Myocyte (in vitro differentiated cells): ENCODE measurements around the gene TIRAP. TPM values are rescaled to one million over a fixed set of nuclear protein-coding genes. Genes with fewer than 3 reads are reported as not detected.
"Not testable (repeated sequence)": the region's sequence is repeated elsewhere in the genome, so short reads cannot be mapped to it uniquely, and the experiment has no call there.

Experiments
- DNase-seq: peaks from one replicate; pipeline ENCODE4 v3.0.0-alpha.2; 2012; ENCODE audit warnings: low read depth
- polyA plus RNA-seq: library from polyadenylated mRNA; unstranded; fragments of >200 nt; gene quantifications from one replicate; pipeline ENCODE4 v1.2.1, GENCODE V29; 2012; ENCODE audit warnings: missing spikeins
- total RNA-seq: library from RNA; depleted of rRNA; stranded (reverse); fragments of >200 nt; gene quantifications from 2 replicates; pipeline ENCODE4 v1.2.3, GENCODE V29; 2014

TIRAP gene, protein sequence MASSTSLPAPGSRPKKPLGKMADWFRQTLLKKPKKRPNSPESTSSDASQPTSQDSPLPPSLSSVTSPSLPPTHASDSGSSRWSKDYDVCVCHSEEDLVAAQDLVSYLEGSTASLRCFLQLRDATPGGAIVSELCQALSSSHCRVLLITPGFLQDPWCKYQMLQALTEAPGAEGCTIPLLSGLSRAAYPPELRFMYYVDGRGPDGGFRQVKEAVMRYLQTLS
- total RNA-seq, result 3.7 and 3.9 TPM in 2 replicates
- 5.6 TPM for polyA plus RNA-seq

DNA sequence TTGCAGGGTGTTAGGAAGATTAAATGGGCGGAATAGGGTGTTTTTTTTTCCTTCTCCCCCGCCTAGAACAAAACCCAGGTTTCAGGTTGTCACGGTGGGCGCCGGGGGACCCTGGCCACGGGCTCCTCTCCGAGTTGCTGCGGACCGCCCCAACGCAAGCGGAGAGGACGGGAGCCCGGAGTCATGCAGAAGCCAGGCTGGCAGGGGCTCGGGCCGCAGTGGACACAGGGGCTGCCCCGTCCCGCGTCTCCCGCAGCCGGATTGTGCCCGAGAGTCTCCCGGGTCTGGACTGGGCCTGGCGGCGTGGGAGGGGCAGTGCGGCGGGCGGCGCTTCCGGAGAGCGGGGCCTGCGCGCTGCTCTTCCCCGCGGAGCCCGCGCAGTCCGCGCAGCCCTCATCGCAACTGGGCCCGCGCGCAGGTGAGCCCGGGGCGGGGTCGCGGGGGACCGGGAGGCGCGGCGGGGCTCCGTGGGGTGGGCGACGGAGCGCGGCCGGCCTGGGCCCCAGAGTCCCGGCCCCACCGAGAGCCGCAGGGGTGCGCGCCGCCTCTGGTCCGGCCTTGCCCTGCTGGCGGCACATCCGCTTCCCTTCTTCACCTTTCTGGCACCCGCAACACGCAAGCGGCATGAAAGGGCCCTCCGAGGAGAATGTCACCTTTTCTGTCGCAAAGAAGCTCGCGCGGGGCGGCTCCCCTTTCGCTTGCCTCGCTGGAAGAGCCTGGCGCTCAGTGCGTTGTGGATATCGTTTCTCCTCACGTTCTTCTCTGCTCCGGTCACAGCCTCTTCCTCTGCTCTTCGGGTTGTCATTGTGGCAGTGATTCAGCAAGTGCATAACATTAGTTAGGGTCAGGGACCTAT is at the start of gene TIRAP:
TSS of gene TIRAP (plus strand) at position 358 of the 856 bp plus-strand sequence. CDS start 7,802 bp downstream, outside the sequence.
- peak; percentile 71 for DNase-seq

- DNase-seq, result peak; percentile 9
These were observed 49.5 kb upstream of the TIRAP start for GRCh38 chr11:126233391-126233790.

DNA sequence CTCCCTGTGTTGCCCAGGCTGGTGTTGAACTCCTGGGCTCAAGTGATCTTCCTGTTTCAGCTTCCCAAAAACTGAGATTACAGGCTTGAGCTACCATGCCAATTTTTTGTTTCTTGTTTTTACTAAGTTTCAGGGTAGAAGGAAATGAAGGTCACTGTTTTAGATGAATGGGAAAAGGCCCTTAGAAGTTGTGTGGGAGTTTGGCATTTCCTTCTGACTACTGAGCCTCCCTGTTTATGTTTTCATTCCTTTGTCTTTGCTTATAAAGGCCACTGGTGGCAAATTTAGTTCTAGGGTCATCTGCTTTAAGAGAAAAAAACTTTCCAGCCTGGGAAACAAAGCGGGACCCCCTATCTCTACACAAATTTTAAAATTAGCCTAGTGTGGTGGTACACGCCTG is 36.3 kb upstream of the TIRAP start:
- no peak for DNase-seq

GRCh38 chr11:126253265-126253664 is 29.6 kb upstream of the TIRAP start:
- no peak for DNase-seq

DNA sequence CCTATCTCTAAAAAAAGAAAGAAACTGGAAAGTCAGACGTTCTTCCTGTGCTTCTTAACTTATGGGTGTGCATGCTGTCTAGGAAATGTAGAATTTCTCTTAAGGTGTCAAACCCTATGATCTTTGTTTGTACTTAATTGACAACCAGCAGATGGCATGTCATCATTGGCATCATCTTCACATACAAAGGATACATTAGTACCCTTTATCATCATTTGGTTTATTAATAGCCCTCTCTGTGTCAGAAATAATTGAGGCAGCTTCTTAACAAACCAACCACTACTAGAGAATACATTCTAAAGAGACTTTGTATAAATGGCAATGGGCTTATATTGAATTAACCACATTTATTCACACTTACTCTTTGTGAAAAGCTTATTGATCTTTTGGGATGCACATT is 28.1 kb upstream of the TIRAP start:
- DNase-seq, result no peak

DNA sequence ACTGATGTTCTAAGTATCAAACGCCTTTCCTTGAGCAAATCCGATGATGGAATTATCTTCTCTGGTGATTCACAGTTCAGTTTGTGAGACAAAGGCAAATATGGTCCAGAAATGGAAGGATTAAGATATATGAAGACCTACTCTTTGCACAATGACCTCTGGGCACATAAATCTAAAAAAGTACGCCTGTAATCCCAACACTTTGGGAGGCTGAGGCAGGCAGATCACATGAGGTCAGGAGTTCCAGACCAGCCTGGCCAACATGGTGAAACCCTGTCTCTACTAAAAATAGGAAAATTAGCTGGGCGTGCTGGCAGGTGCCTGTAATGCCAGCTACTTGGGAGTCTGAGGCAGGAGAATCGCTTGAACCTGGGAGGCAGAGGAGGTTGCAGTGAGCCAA is 27.4 kb upstream of the TIRAP start:
- DNase-seq, result not testable (repeated sequence)

DNA sequence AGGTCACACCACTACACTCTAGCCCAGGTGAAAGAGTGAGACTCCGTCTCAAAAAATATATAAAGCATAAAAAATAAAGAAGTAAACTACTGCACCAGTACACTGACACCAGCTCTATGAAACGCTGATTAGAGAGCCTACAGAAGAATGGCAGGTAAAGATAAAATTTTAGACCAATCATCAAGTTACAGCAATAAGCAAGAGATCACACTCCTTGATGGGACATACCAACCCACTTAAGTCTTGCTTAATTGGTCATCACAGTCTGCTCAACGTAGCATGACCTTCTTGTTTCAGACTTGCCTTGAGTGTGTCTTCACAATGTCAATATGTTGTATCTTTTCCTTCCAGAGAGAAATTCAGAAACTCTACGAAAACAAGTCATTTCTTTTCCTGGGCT is 26.7 kb upstream of the TIRAP start:
- DNase-seq, result no peak

GRCh38 chr11:126257144-126257543 is 25.7 kb upstream of the TIRAP start:
- DNase-seq, result no peak

- peak; percentile 15 for DNase-seq
These were observed 25.1 kb upstream of the TIRAP start for GRCh38 chr11:126257764-126258163.

- no peak for DNase-seq
These were observed 20.7 kb upstream of the TIRAP start for GRCh38 chr11:126262216-126262615.

- no peak for DNase-seq
These were observed 19.4 kb upstream of the TIRAP start for GRCh38 chr11:126263489-126263888.

DNA sequence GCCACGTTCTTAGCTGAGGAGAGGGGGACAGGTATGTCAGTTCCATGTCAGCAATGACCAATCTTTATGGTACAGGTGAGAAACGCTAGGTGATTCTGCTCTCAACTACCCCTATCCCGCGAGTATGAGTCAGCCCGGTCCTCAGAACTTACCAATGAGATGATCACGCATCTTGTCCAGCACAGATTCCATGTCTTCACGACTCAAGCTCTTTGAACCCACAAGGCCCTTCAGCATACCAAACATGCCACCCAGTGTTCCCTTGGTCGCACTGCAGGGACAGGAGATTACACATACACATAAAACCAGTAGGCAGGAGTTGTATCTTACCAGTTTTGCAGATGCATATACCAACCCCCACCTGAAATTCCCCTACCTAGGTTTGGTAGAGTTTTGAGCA is 17.1 kb upstream of the TIRAP start:
- peak; percentile 11 for DNase-seq

DNA sequence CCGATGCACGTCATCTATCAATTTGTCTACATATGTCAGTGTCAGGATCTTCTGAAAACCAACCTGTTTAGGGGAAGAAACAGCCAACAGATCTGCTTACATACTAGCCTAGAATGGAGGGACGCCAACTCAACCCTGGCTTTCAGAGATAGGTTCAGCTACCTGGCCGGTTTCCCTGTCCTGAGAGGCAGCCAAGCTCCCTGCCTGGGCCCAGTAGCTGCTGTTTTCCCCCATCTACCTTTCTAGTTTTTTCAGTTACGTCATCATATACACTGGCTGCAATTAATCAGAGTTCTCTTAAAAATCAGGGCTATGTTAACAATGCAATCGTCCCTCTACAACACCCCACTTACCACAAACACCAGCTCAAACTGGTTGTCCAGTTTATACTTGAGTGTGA is 15.2 kb upstream of the TIRAP start:
- no peak for DNase-seq

DNA sequence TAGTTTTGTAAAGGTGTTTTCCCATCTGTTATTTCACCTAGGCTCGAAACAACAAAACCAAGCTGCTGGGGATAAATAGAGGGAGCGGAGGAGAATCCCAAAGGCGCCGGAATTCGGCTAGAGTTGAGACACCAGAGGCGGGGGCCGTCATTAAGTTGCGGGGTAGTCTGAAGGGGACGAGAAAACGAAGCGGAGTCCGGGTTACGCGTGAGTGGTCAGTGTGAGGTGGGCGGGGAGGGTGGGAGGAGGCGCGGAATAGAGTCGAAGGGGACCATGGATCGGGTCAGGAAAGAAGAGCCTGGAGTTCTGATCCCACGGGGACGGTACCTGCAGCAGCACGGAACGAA is 14.6 kb upstream of the TIRAP start:
- no peak for DNase-seq

DNA sequence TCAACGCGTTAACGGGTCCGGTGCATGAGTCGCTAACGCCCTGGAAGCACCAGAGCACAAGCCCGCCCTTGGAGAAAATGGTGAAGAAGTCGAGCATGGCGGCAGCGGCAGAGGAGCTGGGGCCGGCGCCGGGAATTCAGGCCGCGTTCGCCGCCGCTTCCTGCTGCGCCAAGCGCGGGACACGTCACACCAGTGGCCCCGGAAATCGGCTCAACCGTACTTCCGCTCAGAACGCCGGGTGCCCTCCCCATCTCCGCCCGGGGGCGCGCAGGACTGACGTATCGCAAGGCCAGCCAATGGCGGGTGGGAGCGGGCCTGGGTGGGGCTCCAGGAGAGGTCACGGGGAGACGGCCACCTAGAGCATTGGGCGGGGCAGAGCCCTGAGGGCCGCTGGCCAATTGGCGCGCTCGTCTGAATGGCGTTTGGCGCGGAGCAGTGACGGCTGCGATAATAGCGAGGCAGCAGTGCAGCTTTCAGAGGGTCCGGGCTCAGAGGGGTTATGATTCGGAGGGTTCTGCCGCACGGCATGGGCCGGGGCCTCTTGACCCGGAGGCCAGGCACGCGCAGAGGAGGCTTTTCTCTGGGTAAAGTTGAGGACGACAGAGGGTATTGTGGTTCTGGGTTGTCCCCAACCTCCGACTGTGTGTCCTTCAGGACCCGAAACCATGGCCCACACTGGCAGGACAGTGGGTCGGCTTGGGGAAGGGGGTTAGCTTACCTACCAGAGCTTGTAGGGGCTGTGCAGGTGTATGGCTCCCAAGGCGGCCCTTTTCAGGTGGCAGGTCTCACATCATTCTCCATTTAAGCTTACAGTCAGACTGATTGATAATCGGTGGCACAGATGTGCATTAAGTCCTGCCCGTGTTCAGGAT is 13.9 kb upstream of the TIRAP start, which contains the start of the genes FOXRED1 and SRPRA:
TSS of gene FOXRED1 (plus strand) at position 447 of the 872 bp plus-strand sequence. CDS start at position 500, 53 bp downstream.
TSS of gene SRPRA (minus strand) at position 188 of the 872 bp plus-strand sequence. CDS start at position 97, 91 bp downstream.
- peak; percentile 99 for DNase-seq

DNA sequence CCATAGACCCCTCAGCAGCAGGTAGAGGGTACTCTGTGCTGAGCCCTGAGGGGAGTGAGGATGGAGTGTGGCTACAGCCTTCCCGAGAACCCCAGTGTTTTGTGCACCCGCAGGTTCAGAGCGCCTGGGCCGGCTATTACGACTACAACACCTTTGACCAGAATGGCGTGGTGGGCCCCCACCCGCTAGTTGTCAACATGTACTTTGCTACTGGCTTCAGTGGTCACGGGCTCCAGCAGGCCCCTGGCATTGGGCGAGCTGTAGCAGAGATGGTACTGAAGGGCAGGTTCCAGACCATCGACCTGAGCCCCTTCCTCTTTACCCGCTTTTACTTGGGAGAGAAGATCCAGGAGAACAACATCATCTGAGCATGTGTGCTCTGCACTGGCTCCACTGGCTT is 5.6 kb upstream of the TIRAP start:
- DNase-seq, result no peak

GRCh38 chr11:126277780-126278179 is 5.1 kb upstream of the TIRAP start:
- DNase-seq, result no peak

DNA sequence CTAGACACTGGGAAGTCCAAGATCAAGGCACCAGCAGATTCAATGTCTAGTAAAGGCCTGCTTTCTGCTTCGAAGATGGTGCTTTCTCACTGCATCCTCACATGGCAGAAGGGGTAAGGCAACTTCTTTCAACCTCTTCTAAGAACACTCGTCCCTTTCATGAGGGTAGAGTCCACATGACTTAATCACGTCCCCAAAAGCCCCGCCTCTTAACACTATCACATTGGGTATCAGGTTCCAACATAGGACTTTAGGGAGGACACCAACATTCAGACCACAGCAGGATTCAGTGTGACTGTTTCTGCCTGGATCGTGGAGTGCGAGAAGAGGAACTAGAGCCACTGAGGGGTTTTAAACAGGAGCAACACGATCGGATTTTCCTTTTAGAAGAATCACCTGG is 3.7 kb upstream of the TIRAP start:
- no peak for DNase-seq

GRCh38 chr11:126280595-126280994 is 2.3 kb upstream of the TIRAP start:
- DNase-seq, result no peak

- DNase-seq, result no peak
These were observed 1.6 kb upstream of the TIRAP start for GRCh38 chr11:126281245-126281644.

GRCh38 chr11:126281666-126282175 is 1.2 kb upstream of the TIRAP start:
- DNase-seq, result no peak
